ENCODE measurements around the gene WDR75. TPM values are rescaled to one million over a fixed set of nuclear protein-coding genes. Genes with fewer than 3 reads are reported as not detected.

The WDR75 gene
- total and polyA plus RNA-seq, 2 of the 4 experiments (the other 2 are of a cell fraction) = 21.7 to 52.2 TPM

- peak overlapping the region; percentile 67 for H3K4ac ChIP-seq (ENCODE audit: low read depth, low read length)
- H3K23ac ChIP-seq (ENCODE audit: low read depth, low read length) = peak overlapping the region; percentile 48; the same call in 1 of the 2 replicates
- peaks cover 5% of the 10 kb centered on the region for H3K9me1 ChIP-seq (ENCODE audit: insufficient read depth, low read length)
- peaks cover 2% of the 10 kb centered on the region; the same call in 1 of the 2 replicates for H3K4me1 ChIP-seq (ENCODE audit: control insufficient read depth, insufficient read depth, low read length)
- ATAC-seq (ENCODE audit: low read depth) = no peak; the same call in none of the 2 replicates
- H2BK120ac ChIP-seq (ENCODE audit: low read depth, low read length) = peak overlapping the region; percentile 46
- TF ChIP-seq ELK1 (IDR thresholded peaks at IDR 0.05; ENCODE audit: borderline replicate concordance, low read depth, low read length) = no peak
- TF ChIP-seq MXI1 (IDR thresholded peaks at IDR 0.05; ENCODE audit: borderline replicate concordance, low read depth, low read length) = 0 out of 2 replicates have a peak, but pooled peaks have one; percentile 11
- peak overlapping the region; percentile 85 for H3K9ac ChIP-seq (ENCODE audit: low read depth, low read length)
- H3K79me1 ChIP-seq (ENCODE audit: low read depth in 1 of 2, low read length in 2 of 2) = peaks cover 25 to 47% of the 10 kb centered on the region in 2 experiments
- H3K18ac ChIP-seq (ENCODE audit: low read depth, low read length) = no peak overlapping the region
- ChIA-PET POLR2A (ENCODE audit: unreplicated experiment) (no interaction called here), CTCF (no interaction called here)
- peak overlapping the region; percentile 56 for H2BK5ac ChIP-seq (ENCODE audit: low read depth, low read length, poor library complexity, severe bottlenecking)
- H4K8ac ChIP-seq (ENCODE audit: low read depth in 2 of 2, low read length in 2 of 2) = peak overlapping the region; percentile 73 to 78; a peak in 3 of 4 replicates
- dilution Hi-C loops (cut with HindIII; ENCODE audit: low sequenced_read_pairs, unreplicated experiment) (no loop called here), in situ Hi-C loops (cut with MboI; ENCODE audit: low sequenced_read_pairs) (no loop called here), intact Hi-C loops (cut with micrococcal nuclease) (no loop called here)
- peak overlapping the region; percentile 21 for H4K5ac ChIP-seq (ENCODE audit: low read depth, low read length)
- DNase-seq = no peak
- H3K4me3 ChIP-seq (ENCODE audit: insufficient read depth, low read depth, low read length) = peak overlapping the region; percentile 69
- peak overlapping the region; percentile 48; the same call in 1 of the 2 replicates for H2AK5ac ChIP-seq (ENCODE audit: low read depth, low read length)
- H4K20me1 ChIP-seq (ENCODE audit: insufficient read depth, low read length) = peaks cover 4% of the 10 kb centered on the region; the same call in 1 of the 2 replicates
- H3K56ac ChIP-seq (ENCODE audit: extremely low read depth, insufficient read depth, low read length) = peak overlapping the region; percentile 54
- no peak overlapping the region for H2BK15ac ChIP-seq (ENCODE audit: low read depth, low read length)
- TSS peak; percentile 82 for BruUV-seq (replicated peaks)
- H2BK20ac ChIP-seq (ENCODE audit: low read depth, low read length) = no peak overlapping the region
- H3K9me3 ChIP-seq (ENCODE audit: control insufficient read depth, insufficient read depth, low read length) = no peaks in the 10 kb centered on the region
- peak overlapping the region; percentile 7; the same call in 1 of the 2 replicates for H4K91ac ChIP-seq (ENCODE audit: insufficient read depth, low read depth, low read length)
- H2AK9ac ChIP-seq (replicated peaks; ENCODE audit: low read depth, low read length, poor library complexity) = peak overlapping the region; percentile 71
- no CpG with 5 or more reads among the region's 12 CpGs for WGBS, 2 experiments (ENCODE audit: extremely low coverage in 2 of 2, insufficient read length in 1 of 2)
- H2AFZ ChIP-seq (replicated peaks; ENCODE audit: low read length, poor library complexity) = peak overlapping the region; percentile 92
- peak overlapping the region; percentile 89 for H3K4me2 ChIP-seq (ENCODE audit: low read depth, low read length)
- H3K27ac ChIP-seq (ENCODE audit: insufficient read depth, low read length) = peak overlapping the region; percentile 83
- H3K27me3 ChIP-seq (ENCODE audit: control insufficient read depth, insufficient read depth, low read length) = no peaks in the 10 kb centered on the region
- no peaks in the 10 kb centered on the region for H3K36me3 ChIP-seq (ENCODE audit: control insufficient read depth, insufficient read depth, low read length)
- H3K14ac ChIP-seq (replicated peaks; ENCODE audit: low read depth, low read length) = peak overlapping the region; percentile 63
Observed at GRCh38 chr2:189441709-189442074, 418 bp downstream of the WDR75 start.

Measured in IMR-90 (cell line).